EH (cell line): Measurements from ENCODE around the gene PARD3B.
A peak's percentile ranks its signal among the peaks of the same experiment; 100 is the strongest.

ENCODE experiments used
- DNase-seq: peaks from one replicate; pipeline ENCODE4 v3.0.0-alpha.2; 2015; ENCODE audit warnings: low read depth

Gene PARD3B

DNA sequence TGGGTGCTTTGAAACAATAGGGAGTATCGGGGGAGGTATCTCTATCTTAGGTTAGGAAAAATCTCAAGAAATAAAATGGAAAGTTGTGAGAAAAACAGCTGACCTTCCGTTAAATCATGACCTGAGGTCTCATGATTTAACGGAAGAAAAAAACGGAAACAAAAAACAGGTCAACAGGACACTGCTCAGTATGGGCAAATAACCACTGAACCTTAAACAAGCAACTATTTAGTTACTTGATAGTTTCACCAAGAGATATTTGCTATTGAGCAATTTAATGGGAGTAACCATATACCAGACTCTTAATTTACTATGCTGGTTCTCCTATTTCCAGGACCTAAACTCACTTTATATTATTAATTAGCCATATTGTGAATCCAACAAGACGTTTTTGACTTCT is 150.8 kb downstream of the PARD3B start:
- no peak for DNase-seq

DNA sequence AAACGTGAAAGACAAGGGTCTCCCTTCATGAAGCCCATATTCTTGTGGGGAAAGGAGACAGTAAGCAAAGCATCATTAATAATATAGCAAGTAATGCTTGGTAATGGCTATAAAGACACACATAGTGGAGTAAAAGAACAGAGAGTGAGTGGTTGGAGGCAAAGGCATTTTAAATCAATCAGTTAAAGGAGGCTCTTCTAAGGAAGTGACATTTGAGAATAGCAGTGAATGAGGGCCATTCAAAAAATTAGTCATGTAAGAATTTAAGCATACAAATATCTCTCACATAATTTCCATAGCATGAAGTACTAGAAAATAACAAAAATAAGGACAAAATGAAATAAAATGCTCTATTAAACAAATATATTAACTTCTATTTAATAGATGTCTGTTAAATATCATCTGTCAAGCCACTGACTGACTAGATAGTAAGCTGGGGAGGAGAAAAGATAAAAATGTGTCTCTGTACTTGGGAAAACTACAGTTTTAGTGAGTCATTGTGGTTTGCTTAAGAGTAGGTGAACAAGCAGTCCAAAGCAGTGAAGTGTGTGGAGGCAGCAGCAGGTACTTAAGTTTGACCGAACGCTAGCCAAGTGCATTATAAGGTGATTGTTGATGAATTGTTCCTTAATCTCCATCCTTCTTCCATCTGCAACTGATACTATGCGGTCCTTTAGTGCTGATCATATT is 160.1 kb downstream of the PARD3B start:
- DNase-seq, result peak; percentile 36

DNA sequence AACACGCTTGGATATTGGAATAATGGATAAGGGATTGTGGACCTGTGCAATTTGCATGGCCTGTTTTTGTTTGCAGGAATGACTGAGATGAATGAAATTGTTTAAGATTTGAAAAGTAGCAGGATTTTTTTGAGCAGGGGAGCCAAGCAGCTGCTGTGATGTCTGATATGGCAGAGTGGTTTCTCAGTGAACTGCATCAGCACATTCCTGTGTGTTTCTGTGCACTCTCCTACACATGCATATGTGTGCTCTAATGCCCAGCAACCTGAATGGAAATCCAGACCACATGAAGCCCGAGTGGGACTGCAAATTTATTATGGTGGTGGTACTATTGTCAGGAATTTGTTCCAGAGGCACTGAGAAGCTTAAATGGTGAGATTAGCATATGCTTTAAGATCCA is 161.7 kb downstream of the PARD3B start:
- peak; percentile 20 for DNase-seq

DNA sequence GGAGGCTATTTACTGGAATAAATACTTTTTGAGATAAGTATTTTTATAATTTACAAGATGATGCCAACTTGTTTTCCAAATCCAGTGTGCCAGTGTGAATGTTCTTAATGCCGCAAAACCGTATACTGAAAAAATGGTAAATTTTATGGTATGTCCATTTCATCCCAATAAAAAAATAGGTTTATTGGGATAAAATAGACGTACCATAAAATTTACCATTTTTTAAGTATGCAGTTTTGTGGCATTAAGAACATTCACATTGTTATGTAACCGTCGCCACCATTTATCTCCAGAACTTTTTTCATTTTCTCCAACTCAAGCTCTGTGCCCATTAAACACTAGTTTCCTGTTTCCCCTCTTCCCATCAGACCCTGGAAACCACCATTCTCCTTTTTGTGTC is 167.9 kb downstream of the PARD3B start:
- no peak for DNase-seq

DNA sequence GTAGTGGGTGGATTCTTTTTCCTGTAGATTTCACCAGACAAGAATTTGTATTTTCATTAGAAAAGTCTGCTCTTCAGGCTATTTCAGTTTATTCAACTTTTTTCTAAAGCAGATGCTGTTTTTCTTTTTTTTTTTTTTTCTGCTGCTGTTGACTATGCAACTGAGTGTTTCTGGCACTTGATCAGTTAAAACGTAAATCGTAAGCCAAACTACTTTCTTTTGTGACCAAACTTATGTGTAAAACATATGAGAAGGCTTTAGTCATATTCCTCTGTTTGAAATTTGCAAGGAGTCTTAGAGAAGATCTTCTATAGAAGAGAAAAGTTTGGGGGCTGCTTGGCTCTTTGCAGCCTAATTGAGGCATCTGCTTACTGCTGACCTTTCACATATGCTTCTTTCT is 170.1 kb downstream of the PARD3B start:
- no peak for DNase-seq

DNA sequence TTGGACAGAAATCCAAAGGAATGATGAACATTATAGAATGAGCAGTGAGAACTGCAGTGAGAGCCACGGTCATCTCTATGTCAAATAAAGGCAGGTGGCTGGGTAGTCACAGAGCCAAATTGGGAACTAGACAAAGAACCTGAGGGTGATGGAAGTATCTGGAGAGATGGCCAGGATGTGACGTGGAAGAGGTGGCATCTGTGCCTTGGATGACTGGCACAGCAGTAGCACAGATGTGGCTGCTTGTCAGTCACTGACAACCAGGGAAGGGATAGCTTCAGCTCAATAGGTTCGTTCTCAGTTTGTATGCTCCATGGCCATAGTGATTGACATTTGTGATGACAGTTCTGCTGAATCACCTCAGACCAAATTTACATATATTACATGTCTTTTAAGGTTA is 172.3 kb downstream of the PARD3B start:
- no peak for DNase-seq

DNA sequence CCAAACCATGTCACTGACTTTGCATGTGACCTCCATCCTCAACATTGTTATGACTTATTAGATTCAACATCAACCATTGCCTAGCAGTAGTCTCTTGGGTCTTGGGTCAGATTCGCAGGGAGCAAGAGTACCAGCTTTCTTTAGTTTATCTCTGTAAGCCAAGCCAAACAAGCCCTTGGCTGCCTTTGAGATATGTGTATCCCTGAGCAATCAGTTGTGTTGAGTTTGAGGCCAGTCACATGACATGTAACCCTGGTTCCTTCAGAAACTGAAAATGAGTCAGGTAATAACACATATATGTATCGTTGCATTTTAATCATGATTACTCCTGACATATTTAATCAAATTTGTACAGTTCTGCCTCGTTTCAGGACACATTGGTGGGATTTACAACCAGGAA is 173.3 kb downstream of the PARD3B start:
- DNase-seq, result no peak

DNA sequence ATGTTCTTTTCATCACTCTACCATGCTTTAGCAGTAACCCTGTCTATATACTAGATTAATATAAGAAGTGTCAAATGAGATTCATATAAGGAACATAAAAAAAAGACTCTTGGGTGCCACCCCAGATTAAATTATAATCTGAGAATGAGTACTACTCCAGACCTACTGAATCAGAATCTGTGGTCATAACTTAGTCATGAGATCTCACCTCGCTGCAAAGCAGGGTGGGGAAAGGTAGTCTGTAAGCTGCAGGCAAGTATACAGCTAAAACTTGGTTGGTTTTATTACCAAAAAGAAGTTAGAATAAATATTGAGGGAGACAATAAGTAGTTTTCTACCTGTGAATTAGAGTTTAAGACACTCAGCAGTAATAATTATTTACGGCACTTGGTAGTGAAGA is 175.6 kb downstream of the PARD3B start:
- DNase-seq, result no peak

DNA sequence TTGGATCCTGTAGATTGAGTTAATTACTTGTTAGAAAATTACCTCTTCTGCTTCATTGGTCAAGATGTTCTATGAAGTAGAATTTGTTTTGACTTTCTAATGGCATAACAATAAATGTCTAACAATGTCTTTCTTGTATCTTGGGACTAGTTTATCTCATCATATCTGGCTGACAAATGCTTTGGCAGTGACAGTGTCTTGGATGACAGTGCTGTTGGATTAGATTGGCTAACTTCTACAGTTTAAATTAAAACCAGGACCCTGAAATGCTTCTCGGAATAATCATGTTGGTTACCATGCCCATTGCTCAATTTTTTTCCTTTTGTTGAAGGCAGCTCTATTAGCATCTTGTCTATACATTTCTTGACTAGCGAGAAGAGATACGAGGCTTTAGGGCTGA is 176.9 kb downstream of the PARD3B start:
- DNase-seq, result no peak

DNA sequence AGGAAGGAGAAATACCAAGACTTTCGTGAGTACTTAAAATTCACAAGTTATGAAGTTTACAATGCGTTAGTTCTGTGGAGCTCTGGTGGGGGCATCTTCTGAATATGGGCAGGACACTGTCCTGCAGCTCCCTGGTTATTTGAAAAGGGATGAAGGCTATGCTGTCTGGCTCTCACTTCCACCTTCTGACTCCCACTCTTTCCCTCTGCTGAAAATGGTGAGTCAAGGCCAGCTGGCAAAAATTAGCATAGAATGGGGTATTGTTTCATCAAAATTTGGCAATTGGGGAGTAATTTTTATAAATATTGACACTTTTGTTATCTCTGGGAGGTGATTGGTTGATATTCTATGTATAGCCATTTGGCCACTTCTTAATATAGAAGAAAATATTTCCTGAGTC is 177.4 kb downstream of the PARD3B start:
- no peak for DNase-seq

DNA sequence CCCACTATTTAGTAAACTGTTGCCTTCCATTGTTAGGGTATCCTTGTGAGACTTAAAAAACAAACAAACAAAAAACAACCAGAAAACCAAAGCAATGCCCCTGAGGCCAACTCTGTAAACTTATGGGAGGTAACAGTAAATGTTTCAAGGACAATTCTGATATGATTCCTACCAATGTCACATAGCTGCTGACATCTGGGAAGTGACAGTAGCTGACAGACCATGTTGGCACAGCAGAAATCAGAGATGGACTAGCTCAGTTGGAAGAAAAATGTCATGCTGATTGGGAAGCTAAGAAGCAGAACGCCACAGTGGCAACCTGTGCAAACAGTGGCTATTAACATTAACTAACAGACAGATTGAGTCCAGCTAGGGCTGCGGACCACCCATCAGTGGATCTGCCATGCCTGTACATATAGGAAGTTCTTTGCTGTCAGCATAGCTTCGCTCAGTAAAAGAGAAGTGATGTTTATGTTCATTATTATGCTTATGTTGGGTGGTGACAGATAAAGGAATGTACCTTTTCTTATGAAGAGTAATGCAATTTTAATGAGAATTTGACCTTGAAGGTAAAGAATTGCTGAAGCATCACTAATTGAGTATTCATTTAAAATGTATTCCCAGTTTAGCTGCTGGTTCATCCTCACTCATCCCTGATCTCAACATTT is 180.6 kb downstream of the PARD3B start:
- no peak for DNase-seq

DNA sequence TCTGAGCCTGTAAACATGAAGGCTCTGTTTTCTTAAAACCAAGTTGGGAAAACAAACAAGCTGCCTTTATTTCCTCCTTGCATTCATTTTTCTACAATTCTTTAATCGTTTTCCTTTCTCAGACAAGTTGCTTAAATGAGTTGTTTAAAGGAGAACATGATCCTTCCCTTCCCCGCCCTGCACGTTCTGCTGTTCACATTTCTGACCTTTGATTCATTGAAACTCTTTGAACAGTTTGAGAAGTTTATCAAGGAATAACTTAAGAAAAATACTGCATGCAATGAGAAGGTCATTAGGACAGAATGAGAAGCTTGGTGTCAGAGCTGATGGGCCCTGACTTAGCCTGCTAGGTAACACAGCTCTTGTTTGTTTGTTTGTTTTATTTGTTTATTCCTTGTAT is 181.6 kb downstream of the PARD3B start:
- no peak for DNase-seq

DNA sequence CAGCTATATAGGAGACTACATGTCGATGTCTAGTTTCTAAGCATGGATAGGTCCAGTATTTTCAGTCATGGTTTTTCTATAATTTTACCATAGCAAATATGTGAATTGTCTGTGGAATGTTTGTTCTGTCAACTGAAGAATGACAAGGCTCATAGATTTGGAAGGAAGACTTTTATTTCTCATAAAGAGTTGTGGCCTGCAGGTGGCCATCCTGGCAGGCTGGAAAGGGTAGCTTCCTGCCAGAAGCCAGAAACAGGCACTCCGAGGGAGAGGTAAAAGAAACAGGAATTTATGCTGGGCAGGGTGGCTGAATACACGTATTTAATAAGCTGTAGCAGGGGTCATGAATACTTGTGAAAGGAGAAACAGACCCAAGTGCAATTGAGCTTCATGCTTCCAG is 182.1 kb downstream of the PARD3B start:
- DNase-seq, result no peak

DNA sequence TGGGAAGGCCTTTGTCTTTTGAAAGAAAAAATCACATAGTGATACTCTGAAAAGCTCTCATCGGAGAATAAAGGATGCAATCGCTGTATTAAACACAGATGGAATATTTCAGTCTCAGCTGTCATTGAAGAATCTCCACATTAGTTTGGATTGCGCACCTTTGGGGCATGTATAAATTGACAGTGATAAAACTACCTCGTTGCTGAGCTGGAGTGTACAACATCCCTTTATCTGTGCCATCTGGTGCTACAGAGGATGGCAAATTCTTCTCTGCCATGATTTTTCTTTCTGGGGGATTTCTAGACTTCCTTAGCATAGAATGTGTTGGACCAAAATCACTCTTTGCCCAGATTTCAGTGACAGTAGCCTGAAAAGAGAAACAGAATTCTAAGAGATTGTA is 185.3 kb downstream of the PARD3B start:
- no peak for DNase-seq

DNA sequence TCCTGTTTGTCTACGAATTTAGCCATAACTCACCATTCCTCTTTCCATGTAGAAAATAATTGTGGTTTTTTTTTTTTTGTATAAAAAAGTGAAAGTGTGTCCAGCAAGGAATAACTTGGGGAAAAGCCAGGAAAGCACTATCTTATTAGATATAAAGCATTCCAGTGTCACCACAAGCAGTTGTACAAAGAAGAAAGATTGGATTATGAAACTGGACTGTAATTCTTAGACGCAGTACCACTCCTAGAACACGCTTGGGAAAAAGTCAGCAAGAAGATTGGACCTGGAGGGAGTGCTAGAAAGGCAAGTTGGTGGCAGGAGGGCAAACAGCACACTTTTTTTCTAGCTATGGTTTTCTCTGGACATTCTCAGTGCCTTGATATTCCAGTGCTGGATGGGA is 186.7 kb downstream of the PARD3B start:
- DNase-seq, result peak; percentile 71

DNA sequence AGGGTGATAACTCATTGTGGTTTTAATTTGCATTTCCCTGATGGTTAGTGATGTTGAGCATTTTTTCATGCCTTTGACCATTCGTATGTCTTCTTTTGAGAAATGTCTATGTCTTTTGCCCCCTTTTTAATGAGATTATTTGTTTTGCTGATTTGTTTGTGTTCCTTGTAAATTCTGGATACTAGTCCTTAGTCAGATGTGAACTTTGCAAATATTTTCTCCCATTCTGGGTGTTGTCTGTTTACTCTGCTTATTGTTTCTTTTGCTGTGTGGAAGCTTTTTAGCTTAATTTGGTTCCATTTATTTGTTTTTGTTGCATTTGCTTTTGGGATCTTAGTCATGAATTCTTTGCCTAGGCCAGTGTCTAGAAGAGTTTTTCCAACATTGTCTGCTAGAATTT is 192.0 kb downstream of the PARD3B start:
- DNase-seq, result no peak

DNA sequence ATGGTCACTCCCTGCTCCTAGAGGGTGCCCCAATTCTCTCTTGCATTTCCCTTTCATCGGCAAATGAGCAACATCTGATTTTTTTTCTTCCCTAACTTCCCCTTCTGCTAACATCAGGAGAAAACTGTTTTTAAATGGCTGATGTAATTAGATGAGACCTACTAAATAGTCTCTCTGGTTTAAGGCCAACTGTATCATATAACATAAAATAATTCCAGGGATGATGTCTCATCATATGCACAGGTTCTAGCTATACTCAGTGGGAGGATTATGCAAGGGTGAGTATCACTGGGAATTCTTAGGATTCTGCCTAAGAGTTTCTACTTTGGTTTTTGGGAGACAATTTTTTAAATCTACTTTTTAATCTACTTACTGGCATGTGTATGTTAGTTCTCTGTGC is 193.4 kb downstream of the PARD3B start:
- DNase-seq, result peak; percentile 38

DNA sequence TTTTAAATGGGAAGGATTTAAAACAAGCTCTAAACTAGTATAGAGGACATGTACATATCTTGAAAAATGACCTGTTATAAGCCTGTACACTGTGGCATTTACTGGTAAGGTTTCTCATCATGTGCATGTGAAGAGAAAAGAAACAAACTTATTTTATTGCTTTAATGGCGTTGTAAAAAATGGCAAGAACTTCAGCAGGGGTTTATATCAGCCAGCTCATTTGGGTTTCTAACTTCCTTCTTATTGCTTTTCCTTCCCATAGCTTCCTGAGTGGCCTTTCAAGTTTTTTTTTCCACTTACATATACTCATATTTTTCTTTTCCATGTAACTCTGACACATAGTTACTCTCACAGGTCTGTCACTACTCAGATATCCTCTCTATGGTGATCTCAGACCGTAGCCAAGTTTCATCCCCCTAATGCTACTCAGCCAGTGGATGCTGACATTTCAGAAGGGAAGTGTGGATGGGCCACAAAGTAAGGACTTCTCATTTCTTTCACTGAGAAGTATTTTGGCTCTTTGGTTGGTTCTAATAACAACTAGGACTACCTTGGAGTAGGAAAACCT is 198.2 kb downstream of the PARD3B start:
- peak; percentile 15 for DNase-seq

DNA sequence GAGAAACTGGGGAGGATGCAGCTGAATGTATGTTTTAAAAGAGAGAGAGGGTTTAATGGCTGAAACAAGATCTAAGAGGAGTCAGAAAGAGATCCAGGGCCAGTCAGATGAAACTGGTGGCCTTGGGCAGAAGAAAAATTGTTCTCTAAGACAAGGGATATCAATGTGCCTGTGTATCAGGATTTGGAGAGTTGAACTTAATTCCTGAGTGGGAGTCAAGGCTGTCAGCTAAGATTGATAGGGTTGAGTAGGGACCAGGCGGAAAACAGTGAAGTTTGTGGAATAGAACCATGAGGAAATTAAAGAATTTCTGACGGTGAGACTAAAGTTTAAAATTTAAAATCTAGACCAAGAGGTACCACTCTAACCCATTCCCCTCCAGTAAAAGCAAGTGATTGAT is 199.2 kb downstream of the PARD3B start:
- no peak for DNase-seq

DNA sequence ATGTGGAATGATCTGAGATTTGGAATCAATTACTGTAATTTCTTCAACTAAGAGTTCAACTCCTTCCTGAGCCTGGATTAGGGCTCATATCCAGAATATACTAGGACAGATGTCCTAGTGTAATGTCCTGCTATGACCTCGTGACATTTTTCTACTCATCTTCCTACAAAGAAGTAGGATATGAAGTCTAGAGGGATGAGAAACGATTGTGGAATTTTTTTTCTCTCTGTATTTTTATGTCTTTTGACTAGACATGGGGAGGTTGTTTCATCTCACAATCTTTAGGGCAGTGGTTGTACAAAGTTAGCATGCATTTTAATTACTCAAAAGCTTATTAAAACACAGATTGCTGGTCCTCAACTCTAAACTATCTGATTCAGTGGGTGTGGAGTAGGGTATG is 203.0 kb downstream of the PARD3B start:
- peak; percentile 65 for DNase-seq

DNA sequence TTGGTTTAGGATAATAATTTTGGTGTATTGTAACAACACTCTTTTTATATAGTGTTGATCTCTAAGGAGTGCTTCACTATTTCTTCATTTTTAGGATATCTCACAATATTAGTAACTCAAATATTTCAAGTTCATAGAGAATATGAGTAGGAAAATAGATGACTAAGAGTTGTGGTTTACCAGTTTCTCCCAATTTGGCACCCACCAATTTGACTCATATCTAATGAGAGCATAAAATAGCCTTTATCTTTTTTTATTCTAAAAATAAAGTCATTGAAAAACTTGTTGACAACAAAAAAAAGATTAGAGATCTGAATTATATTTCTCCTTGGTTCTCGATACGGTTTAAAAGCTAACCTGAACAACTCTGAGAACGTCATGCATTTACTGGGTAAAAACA is 204.0 kb downstream of the PARD3B start:
- peak; percentile 81 for DNase-seq

DNA sequence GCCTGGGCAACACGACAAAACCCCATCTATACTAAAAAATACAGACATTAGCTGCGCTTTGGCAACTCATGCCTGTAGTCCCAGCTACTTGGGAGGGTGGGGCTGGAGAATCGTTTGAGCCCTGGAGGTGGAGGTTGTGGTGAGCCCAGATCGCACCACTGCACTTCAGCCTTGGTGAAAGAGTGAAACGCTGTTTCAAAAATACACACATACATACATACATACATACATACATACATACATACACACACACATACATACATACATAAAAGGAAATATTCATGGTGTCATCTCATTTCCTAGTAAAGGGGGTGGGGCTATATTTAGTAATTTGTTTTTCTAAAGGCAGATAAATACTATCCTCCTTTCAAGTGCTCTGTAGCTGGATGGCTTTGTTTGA is 205.1 kb downstream of the PARD3B start:
- DNase-seq, result no peak

DNA sequence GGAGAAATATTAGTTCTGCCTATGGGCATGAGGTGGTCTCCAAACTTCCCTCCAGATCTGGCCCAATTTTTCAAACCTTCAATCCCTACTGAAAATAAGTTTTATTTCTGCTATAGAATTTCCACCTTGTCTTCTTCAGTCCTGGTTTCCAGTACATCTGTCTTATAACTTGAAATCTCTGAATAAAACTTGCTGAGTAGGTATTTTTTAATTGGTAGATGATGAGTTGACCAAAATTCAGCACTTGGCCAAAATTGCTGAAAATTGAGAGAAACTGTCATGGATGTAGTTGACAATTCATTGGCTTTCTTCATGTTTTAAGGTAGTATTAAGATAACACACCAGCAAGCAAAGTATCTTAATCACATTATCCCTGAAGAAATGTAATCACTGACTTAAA is 206.2 kb downstream of the PARD3B start:
- DNase-seq, result no peak

DNA sequence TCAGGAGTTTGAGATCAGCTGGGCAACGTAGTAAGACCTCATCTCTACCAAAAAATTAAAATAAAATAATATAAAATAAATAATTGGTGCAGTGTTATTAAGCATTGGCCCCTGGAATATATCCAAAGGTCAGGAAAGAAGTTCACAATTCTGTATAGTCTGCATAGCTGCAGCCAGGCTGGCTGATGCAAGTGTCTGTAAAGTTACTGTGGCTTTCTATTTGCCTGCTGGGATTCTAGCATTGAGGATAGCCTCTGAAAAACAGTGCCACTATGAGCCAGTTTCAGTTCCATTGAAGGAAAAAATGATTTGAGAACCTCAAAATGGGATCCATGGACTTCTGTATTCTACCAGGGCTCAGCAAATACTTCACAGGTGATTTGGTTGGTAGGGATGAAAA is 208.6 kb downstream of the PARD3B start:
- DNase-seq, result peak; percentile 61
